ENCODE data around the gene BTN3A1.

The BTN3A1 gene

GRCh38 chr6:26379740-26380139 is 22.3 kb upstream of the BTN3A1 start:
- DNase-seq, result no peak

GRCh38 chr6:26380256-26380655 is 21.8 kb upstream of the BTN3A1 start:
- no peak for DNase-seq

GRCh38 chr6:26382121-26382520 is 20.0 kb upstream of the BTN3A1 start:
- no peak for DNase-seq

GRCh38 chr6:26383624-26384417 is 18.3 kb upstream of the BTN3A1 start:
- DNase-seq, result no peak

GRCh38 chr6:26385734-26386125 is 16.3 kb upstream of the BTN3A1 start:
- DNase-seq, result no peak

- DNase-seq, result no peak
These were observed 14.5 kb upstream of the BTN3A1 start for GRCh38 chr6:26387565-26387964.

- no peak for DNase-seq
These were observed 14.1 kb upstream of the BTN3A1 start for GRCh38 chr6:26388014-26388413.

- DNase-seq, result no peak
These were observed 13.6 kb upstream of the BTN3A1 start for GRCh38 chr6:26388441-26388840.

GRCh38 chr6:26389349-26389894 is 12.7 kb upstream of the BTN3A1 start:
- DNase-seq, result no peak

- DNase-seq, result no peak
These were observed 11.5 kb upstream of the BTN3A1 start for GRCh38 chr6:26390531-26390930.

- DNase-seq, result no peak
These were observed 9.0 kb upstream of the BTN3A1 start for GRCh38 chr6:26392932-26393636.

GRCh38 chr6:26394289-26394688 is 7.8 kb upstream of the BTN3A1 start:
- DNase-seq, result no peak

- no peak for DNase-seq
These were observed 3.5 kb upstream of the BTN3A1 start for GRCh38 chr6:26398555-26398954.

GRCh38 chr6:26400626-26401025 is 1.4 kb upstream of the BTN3A1 start:
- no peak for DNase-seq

GRCh38 chr6:26401389-26401986 is 587 bp upstream of the BTN3A1 start:
- DNase-seq, result no peak

GRCh38 chr6:26403893-26404292 is 1.8 kb downstream of the BTN3A1 start:
- no peak for DNase-seq

- DNase-seq, result no peak
These were observed 2.5 kb downstream of the BTN3A1 start for GRCh38 chr6:26404546-26404945.

- no peak for DNase-seq
These were observed 7.0 kb downstream of the BTN3A1 start for GRCh38 chr6:26408828-26409730.

GRCh38 chr6:26411751-26412150 is 9.7 kb downstream of the BTN3A1 start:
- DNase-seq, result no peak

- no peak for DNase-seq
These were observed 10.2 kb downstream of the BTN3A1 start for GRCh38 chr6:26412228-26412627.

- no peak for DNase-seq
These were observed 10.9 kb downstream of the BTN3A1 start for GRCh38 chr6:26412954-26413353.

- DNase-seq, result no peak
These were observed 12.2 kb downstream of the BTN3A1 start for GRCh38 chr6:26414281-26414680.
